OCI-LY1 (cell line): ENCODE measurements around the gene MFSD6.

ENCODE experiments used
- H2AFZ ChIP-seq: fragments of 200-600 bp; sonication (generic), shearing (Covaris generic); 2 replicates; pipeline ENCODE4 v1.6.0; 2014; ENCODE audit warnings: antibody characterized with exemption, mild to moderate bottlenecking, low read length
- H3F3A ChIP-seq: fragments of 200-600 bp; sonication (generic), shearing (Covaris generic); 2 replicates; pipeline ENCODE4 v1.6.0; 2014; ENCODE audit warnings: mild to moderate bottlenecking, antibody characterized with exemption, low read length, moderate library complexity; ENCODE audit not compliant: insufficient read depth
- H3K27ac ChIP-seq: fragments of 200-600 bp; sonication (generic); 2 replicates; pipeline ENCODE4 v1.5.1; 2014; ENCODE audit warnings: low read length, mixed run types, mild to moderate bottlenecking, low read depth; ENCODE audit not compliant: poor library complexity, severe bottlenecking
- H3K27me3 ChIP-seq: fragments of 200-600 bp; sonication (generic); 2 replicates; pipeline ENCODE4 v1.6.0; 2014; ENCODE audit warnings: antibody characterized with exemption, mild to moderate bottlenecking, low read length, moderate library complexity; ENCODE audit not compliant: insufficient read depth
- H3K36me3 ChIP-seq: fragments of 200-600 bp; sonication (generic); 2 replicates; pipeline ENCODE4 v1.6.1; 2014; ENCODE audit warnings: mild to moderate bottlenecking, antibody characterized with exemption, low read length, moderate library complexity, mixed read lengths; ENCODE audit not compliant: insufficient read depth
- H3K4me1 ChIP-seq: fragments of 200-600 bp; sonication (generic); 2 replicates; pipeline ENCODE4 v1.5.1; 2014; ENCODE audit warnings: mild to moderate bottlenecking, low read length, moderate library complexity; ENCODE audit not compliant: insufficient read depth, severe bottlenecking
- H3K4me2 ChIP-seq: fragments of 200-600 bp; sonication (generic), shearing (Covaris generic); 2 replicates; pipeline ENCODE4 v1.6.1; 2014; ENCODE audit warnings: low read length
- H3K4me3 ChIP-seq: fragments of 200-600 bp; sonication (generic); 2 replicates; pipeline ENCODE4 v1.5.1; 2014; ENCODE audit warnings: low read length, low read depth, mild to moderate bottlenecking, mixed read lengths; ENCODE audit not compliant: poor library complexity, severe bottlenecking
- H3K79me2 ChIP-seq: fragments of 200-600 bp; shearing (Covaris generic); 2 replicates; pipeline ENCODE4 v1.6.1; 2016; ENCODE audit warnings: mixed run types, low read length, mixed read lengths; ENCODE audit not compliant: insufficient read depth
- H3K9ac ChIP-seq: fragments of 200-600 bp; sonication (generic), shearing (Covaris generic); 2 replicates; pipeline ENCODE4 v1.6.1; 2014; ENCODE audit warnings: mild to moderate bottlenecking, low read length, mixed read lengths
- H3K9me2 ChIP-seq: fragments of 200-600 bp; sonication (generic), shearing (Covaris generic); 2 replicates; pipeline ENCODE4 v1.6.1; 2014; ENCODE audit warnings: low read depth, mild to moderate bottlenecking, low read length, mixed read lengths
- H3K9me3 ChIP-seq: fragments of 200-600 bp; shearing (Covaris generic); 2 replicates; pipeline ENCODE4 v1.6.1; 2014; ENCODE audit warnings: low read length, mixed read lengths
- H4K20me1 ChIP-seq: fragments of 200-600 bp; sonication (generic), shearing (Covaris generic); 2 replicates; pipeline ENCODE4 v1.6.0; 2016; ENCODE audit warnings: mild to moderate bottlenecking, low read length; ENCODE audit not compliant: insufficient read depth
- EZH2 ChIP-seq: fragments of 200-600 bp; sonication (generic), shearing (Covaris generic); IDR thresholded peaks from 2 replicates; pipeline ENCODE4 v1.8.0; 2017; ENCODE audit warnings: borderline replicate concordance, mixed run types, mild to moderate bottlenecking, antibody characterized with exemption, low read length, moderate library complexity, mixed read lengths
- TF ChIP-seq, protein P1 (sequence below): fragments of 200-600 bp; sonication (generic), shearing (Covaris generic); IDR thresholded peaks from 2 replicates; pipeline ENCODE4 v1.5.1; 2017; ENCODE audit warnings: mild to moderate bottlenecking, antibody characterized with exemption, low read length, moderate library complexity, mixed read lengths

MFSD6 gene

DNA sequence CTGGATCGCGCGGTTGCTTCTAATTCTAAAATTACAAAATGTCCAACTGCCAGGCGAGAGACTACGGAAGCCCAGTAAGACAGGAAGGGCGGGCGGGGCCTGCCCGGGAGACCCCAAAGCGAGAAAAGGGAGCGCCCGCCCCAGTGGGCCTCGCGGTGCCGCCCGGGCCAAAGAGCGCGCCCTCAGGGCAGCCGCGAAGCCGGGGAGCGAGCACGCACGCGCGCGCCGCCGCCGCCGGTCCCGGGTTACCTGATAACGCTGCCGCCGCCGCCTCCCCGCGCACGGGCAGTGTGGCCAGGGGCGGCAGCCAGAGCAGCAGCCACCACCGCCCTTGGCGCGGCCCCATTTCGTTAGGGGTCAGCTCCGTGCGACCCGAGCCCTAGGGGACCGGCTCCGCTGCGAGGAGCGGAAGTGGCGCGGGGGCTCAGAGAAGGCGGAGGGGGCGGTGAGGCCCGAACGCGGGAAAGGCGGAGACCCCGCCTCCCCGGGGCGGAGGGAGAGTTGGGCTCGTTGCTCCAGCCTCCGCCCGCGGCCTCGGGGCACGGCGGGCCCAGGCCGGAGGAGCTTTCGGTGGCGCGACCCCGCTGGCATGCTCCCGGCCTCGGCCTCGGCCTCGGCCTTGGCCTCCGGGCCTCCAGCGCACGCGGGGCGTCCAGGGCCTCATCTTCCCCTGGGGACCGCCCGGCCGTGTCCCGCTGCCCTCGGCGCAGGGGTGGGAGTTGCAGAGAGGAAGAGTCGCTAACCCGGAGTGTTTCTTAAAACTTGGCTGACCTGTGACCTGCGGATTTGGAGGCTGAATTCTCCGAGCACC, 126.4 kb downstream of the MFSD6 start, which contains the start of gene NEMP2:
Gene NEMP2 (minus strand): TSS at position 413 of the 811 bp plus-strand sequence. CDS start 67 bp downstream, at position 346.
- peak within 1 kb of the TSS; percentile 72 for H3K4me3 ChIP-seq
- H3K27ac ChIP-seq = peak within 1 kb of the TSS; percentile 65
- H3K9me2 ChIP-seq = no peaks in the 10 kb centered on the region
- H3K4me2 ChIP-seq = peak within 1 kb of the TSS; percentile 82
- H3K4me1 ChIP-seq = peaks cover 33% of the 10 kb centered on the region
- H2AFZ ChIP-seq = peak within 1 kb of the TSS; percentile 76
- H3K36me3 ChIP-seq = peaks cover 6% of the 10 kb centered on the region; the same call in 1 of the 2 replicates
- no peaks in the 10 kb centered on the region for H3F3A ChIP-seq
- peak within 1 kb of the TSS; percentile 79 for H3K9ac ChIP-seq
- H3K9me3 ChIP-seq = peaks cover 8% of the 10 kb centered on the region
- no peaks in the 10 kb centered on the region for H4K20me1 ChIP-seq
- H3K79me2 ChIP-seq = no peaks in the 10 kb centered on the region
- no peaks in the 10 kb centered on the region for H3K27me3 ChIP-seq
- TF ChIP-seq EZH2 = no peak
- TF ChIP-seq, protein P1, sequence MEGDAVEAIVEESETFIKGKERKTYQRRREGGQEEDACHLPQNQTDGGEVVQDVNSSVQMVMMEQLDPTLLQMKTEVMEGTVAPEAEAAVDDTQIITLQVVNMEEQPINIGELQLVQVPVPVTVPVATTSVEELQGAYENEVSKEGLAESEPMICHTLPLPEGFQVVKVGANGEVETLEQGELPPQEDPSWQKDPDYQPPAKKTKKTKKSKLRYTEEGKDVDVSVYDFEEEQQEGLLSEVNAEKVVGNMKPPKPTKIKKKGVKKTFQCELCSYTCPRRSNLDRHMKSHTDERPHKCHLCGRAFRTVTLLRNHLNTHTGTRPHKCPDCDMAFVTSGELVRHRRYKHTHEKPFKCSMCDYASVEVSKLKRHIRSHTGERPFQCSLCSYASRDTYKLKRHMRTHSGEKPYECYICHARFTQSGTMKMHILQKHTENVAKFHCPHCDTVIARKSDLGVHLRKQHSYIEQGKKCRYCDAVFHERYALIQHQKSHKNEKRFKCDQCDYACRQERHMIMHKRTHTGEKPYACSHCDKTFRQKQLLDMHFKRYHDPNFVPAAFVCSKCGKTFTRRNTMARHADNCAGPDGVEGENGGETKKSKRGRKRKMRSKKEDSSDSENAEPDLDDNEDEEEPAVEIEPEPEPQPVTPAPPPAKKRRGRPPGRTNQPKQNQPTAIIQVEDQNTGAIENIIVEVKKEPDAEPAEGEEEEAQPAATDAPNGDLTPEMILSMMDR = no peak

DNA sequence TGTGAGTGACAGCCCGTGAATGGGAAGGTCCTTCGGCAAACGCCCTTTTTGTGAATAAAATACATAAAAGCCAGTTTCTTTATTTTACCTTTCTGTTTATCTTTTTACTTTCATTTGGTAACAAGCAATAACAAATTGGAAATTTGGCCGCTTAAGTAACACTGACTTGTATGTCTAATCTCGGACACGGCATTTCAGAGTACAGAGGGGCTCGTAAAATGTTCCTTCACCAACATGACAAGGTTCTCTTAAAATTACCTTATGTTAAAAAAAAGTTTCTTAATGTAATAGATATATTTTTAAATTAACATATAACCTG, 126.9 kb downstream of the MFSD6 start:
- Histone ChIP-seq H3K4me3 (peak overlapping the region; percentile 72), H4K20me1 (no peaks in the 10 kb centered on the region), H3K79me2 (no peaks in the 10 kb centered on the region), H3K4me1 (peaks cover 33% of the 10 kb centered on the region), H3K27me3 (no peaks in the 10 kb centered on the region), H2AFZ (peak overlapping the region; percentile 76), H3K36me3 (peaks cover 6% of the 10 kb centered on the region; the same call in 1 of the 2 replicates), H3K9ac (peak overlapping the region; percentile 79), H3K27ac (peak overlapping the region; percentile 65), H3F3A (no peaks in the 10 kb centered on the region), H3K9me3 (peaks cover 13% of the 10 kb centered on the region), H3K9me2 (no peaks in the 10 kb centered on the region), H3K4me2 (peak overlapping the region; percentile 82)
- TF ChIP-seq, protein P1 = no peak
- no peak for TF ChIP-seq EZH2

DNA sequence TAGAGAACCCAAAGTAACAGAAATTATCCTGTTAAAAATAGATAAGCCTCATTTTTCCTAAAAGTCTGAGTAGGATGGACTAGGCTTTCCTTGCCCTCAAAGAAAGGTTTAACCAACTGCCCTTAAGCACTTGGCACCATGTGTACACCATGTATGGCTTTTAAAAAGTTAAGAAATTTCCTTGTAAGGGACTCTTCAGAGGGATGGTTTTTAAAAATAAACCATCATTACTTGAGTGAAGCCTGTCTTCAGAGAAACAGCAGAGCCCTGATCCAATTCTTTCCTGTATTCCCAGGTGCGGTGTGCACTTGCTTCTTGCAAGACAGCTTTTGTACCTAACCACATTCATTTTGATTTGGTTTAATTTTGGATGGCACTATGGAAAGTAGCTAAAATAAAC, 127.4 kb downstream of the MFSD6 start:
- Histone ChIP-seq H4K20me1 (no peaks in the 10 kb centered on the region), H3K9me2 (no peaks in the 10 kb centered on the region), H3K4me2 (peak overlapping the region; percentile 82), H3K79me2 (no peaks in the 10 kb centered on the region), H3K36me3 (peaks cover 6% of the 10 kb centered on the region; the same call in 1 of the 2 replicates), H3K27ac (peak overlapping the region; percentile 3), H3K4me1 (peaks cover 33% of the 10 kb centered on the region), H2AFZ (peak overlapping the region; percentile 76; the same call in 1 of the 2 replicates), H3K9ac (peak overlapping the region; percentile 79), H3K9me3 (peaks cover 13% of the 10 kb centered on the region), H3F3A (no peaks in the 10 kb centered on the region), H3K4me3 (peak overlapping the region; percentile 72), H3K27me3 (no peaks in the 10 kb centered on the region)
- TF ChIP-seq EZH2 = no peak
- TF ChIP-seq, protein P1 = no peak
